Measurements from ENCODE around the gene ZBTB44.
"Not testable (repeated sequence)": the region's sequence is repeated elsewhere in the genome, so short reads cannot be mapped to it uniquely, and the experiment has no call there.

The ZBTB44 gene

GRCh38 chr11:130246270-130246669 is 68.4 kb downstream of the ZBTB44 start:
- FAIRE-seq, result no peak

DNA sequence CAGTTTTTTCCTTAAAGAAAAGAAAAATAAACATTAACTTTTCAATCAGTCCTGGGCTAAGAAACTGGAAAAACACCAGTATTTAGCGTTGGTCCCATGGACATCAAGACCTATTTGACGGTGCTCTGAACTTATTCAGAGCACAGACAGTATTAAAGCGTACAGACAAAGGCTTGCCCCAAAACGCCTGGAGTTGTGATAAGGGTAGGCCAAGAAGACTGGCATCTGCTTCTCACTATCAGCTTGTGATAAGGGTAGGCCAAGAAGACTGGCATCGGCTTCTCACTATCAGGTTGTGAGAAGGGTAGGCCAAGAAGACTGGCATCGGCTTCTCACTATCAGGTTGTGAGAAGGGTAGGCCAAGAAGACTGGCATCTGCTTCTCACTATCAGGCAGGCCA is 69.3 kb downstream of the ZBTB44 start:
- not testable (repeated sequence) for FAIRE-seq

GRCh38 chr11:130244848-130245247 is 69.9 kb downstream of the ZBTB44 start:
- FAIRE-seq, result no peak

DNA sequence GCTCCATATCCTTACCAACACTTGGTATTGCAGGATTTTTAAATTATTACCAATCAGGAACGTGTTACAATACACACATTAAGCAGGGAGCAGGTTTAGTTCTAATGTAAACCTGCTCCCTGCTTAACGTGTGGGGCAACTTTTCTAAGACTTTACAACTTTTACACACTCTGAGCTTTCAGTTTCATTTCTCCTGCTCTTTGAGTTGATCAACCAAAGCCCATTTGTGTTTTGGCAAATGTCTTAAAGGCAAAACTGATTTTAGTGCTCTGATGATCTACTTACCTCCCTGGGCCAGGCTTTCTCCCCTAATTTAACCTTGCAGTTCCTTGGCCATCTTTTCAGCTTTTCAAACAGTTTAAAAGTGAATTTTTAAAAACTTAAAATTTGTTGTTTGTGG is 70.9 kb downstream of the ZBTB44 start:
- no peak for FAIRE-seq

GRCh38 chr11:130241713-130242112 is 73.0 kb downstream of the ZBTB44 start:
- no peak for FAIRE-seq

DNA sequence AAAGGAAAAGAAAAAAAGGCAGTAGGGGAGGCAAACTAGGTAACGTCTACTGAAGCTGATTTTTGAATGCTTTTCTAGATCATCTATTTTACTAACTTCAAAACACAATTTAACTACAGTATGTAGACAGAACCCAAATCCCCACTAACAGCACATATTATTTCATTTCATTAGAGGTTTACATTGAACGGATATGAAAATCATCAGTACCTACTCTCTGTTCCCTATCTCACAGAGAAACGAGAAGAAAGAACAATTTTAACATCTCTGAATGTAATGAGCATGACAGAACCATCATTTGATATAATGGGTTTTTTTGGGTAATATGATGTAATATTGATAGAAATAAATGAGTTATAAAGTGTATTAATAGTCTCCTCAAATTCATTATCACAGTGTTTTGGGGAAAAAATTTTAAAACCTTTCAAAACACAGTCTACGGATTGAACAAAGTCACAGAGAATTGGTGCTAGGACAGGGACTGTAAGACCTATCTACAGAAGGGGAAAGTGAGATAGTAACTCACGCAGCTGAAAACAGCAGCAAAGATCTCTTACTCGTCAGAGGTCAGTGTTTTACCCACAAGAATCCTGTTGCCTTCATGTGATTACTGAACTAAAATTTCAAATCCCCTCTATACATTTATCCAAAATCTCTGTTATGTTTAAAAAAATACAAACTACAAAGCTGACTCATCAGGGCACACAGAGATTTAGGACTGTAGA is 77.3 kb downstream of the ZBTB44 start:
- no peak for FAIRE-seq

DNA sequence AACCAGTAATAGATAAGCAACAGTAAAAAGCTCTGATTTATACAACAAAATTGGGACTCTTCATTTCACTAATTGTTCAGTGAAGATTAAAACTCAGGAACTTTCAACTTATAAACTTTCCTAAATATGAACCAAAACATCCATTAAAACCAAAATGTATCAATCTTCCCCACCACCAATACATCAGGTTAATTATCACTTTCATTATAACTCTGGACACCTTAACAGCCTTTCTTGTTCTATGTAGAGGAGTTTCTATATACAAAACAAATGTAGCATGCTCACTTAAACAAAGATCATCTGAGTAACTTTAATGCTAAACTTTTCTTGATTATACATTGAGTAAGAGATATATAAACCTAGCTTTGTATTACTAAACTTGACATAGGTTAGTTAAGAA is 80.4 kb downstream of the ZBTB44 start:
- no peak for FAIRE-seq

DNA sequence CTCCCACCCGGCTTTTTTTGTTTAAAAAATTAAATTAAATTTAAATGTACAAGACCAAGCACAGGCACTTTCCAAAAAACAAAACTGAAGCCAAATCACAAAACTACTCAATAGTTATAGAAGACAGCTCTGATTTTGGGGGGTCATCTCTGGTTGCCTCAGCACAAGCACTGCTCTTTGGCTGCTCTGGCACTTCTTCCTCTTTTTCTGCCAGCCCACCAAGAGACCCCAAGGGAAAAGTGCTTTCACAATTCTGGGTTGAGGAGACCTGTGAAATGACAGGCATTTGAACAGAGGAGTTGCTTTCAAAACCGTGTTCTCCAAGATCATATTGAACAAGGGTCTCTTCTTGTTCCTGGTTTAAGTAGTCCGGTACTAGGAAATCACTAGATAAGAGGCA is 80.8 kb downstream of the ZBTB44 start:
- not testable (repeated sequence) for FAIRE-seq

DNA sequence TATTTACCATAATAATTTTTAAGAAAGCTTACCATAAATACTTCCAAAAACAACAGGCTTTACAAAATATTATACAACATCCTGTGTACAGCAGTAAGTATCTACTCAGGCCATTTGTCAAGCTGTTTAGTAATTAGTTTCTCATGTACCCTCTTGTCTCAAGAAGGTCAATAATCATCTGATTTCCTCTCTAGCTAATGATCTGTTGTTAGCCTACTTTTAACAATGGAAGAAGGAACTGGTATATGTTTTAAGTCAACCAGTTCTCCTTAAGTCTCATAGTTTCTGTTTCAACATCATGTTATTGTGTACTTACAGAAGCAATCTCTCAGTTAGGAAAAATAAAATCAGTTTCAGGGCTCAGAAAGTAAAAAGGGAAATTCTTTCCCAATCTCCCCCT is 81.2 kb downstream of the ZBTB44 start:
- FAIRE-seq, result not testable (repeated sequence)

DNA sequence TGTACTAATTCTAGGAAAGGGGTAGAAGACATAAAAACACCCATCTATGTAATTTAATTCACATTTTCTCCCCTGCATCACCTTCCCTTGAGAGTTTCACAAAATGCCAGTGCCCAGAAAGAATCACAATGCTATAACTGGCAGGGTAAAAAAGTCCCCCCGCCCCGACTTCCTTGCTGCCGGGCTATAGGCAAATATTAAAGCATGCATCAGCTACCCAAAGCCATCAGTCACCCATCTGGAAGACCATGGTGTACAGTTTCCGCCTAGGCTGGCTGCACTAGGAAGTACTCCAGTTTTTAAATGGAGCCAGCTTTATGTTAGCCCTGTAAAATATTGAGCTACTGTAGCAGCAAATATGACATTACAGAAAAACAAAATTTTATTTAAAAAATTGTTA is 87.3 kb downstream of the ZBTB44 start:
- no peak for FAIRE-seq

DNA sequence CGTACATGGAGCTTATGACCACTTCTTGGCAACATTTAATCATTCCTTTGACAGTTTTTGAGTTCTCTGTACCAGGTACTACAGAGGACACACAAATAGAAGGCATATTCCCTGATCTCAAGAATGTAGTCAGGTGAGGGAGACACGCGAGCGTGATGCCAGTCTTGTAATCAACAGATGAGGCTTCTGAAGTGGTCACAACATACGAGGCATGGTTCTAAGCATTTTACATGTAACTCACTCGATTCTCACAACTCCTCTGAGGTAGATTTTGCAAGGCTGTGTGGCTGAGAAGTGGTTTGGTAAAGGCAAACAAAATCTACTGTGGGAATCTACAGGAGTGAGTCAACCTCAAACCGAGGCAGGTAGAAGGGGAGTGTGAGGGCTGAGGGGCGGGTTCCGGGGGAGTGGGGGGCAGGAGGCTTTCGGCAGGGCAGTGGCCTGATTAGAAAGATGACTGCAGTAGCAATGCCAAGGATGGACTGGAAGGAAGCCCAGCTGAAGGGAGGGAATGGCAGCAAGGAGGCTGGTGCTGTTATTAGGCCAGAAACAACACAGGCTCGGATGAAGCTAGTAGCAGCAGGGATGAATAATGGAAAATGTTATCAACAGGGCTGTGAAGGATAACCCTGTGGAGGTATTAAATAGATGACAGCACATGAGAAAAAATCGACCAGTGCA is 91.3 kb downstream of the ZBTB44 start:
- FAIRE-seq, result no peak

DNA sequence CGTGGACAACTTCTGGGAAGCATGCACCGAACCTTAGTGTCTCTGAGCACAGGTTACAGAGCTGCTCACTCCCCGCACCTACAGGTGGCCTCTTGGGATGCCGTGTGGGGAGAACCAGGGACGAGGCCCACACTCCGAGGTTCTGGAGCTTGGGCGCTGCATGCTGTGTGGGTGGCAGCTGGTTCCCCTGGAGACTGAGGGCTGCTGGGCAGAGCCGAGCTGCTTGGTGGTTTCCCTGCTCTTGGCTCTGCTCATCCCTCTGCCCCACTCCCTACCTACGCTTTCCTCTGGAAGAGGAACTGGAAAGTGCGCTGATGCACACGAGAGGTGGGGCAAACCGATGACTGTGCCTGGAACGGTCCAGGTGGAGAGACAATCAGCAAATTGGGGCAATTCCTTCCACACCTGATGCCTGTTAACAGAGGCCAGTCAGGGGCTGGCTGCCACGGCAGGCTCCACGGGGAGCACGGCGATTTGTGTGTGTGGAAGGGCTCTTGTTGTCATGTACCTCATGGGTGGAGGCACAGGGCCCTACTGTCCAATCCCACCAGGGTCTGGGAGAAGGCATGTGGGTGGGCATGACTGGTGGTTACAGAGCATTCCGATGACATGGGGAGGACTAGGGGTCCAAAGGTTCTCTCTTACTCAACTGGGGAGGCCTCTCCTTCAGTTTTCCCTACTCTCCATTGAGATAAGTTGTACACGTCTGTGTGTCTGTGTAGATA is 94.2 kb downstream of the ZBTB44 start:
- no peak for FAIRE-seq

DNA sequence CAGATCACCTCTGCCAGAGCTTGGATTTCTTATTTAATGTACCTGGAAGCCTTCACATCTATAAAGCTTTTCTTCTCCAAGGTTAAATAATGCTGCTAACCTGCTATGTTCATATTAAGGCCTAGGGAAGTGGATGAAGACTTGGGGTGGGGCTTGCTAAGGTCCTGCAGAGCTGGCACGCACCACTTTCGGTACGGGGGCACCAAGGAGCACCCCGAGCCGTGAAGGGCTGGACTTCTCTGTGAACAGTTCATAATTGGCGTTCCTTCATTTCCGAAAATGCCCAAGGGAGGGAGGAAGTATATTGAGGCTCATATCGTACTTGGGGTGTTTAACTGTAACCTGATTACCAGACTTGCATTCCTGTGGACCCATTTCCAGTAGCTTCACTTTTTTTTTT is 95.6 kb downstream of the ZBTB44 start:
- no peak for FAIRE-seq

DNA sequence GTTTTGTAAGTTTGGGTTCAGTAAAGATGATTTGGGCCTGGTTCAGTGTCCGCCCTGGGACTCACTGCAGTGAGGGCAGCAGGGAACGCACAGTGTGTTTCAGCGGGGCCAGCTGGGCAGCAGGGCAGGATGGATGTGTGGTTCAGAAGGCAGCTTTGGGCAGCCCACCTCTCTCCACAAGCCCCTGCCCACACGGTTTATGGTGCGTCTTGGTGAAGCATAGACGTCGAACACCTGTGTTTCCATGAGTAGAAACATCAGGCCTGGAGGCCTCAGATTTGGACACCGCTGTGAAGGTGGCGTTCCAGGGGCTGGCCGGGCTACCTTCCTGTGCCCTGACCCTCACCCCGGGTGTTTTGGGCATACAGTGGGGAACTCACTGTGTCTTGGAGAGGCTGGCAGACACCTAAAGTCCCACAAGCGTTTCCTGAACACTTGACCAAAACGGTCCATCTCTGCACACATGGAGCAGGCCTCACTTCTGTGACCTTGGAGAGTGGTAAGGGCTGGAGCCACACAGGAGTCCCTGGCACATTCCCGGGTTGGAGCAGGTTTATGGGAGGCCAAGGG is 96.1 kb downstream of the ZBTB44 start:
- FAIRE-seq, result no peak

DNA sequence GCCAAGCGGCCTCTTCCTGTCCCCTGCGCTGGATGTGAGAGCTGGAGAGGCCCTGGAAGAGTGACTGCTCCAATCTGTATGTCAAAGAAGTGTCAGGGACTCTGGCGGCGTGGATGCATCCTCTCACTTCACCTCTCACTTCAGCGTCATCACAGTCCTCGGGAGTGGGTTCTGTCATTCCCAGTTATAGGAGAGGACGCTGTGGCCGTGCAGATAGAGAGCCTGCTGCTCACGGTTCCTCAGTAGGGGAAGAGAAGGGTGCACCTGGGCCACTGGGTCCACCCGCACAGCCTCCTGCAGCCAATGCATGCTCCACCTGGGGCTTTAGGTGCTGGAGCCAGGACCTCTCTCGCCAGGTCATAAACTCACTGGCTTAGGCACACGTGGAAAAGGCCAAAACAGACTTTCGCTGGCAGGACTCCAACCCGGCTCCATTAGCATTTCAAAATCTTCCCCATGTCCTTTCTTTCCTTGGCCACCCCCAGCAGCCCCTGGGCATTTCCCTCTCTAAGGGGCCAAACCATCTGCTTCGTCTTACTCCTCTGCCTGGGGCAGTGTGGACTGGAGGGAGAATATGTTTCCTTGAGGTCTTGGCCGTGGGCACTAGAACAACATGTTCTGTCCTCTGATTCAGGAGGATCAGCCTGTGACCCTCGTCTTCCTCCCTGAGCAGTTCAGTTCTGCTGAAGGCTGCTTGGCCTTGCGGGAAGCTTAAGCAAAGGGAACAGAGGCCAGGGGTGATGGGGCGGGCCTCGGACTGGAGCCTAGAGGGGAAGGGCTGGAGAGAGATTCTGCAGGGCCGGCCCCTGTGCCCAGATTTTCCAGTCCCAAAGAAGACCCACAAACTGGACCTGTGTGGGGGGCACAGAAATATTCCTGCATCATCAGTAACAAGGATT is 97.3 kb downstream of the ZBTB44 start:
- FAIRE-seq, result no peak

DNA sequence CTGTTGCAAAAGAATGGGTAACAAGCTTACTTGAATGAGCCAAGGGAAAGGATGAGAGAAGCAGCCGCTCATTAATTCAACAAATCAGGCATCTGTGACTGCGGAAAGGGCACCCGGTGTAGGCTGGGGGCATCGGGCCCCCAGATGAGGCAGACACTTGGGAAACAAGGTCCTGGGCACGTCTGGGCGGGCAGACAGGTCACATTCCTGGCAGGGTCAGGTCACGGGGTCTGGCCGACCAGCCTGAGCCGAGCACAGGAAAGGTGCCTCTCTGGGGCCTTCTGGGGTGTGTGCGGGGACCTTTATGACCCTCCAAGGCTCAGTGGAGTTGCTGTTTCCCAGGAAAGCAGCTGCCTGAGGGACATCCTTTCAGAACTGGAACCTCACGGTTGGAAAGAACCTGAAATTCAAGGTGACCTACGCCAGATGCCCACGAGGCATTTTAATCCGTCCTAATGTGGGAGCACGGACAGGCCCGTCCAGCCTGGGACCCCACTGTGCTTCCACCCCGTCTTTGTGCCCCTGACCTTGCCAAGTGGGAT is 98.1 kb downstream of the ZBTB44 start:
- no peak for FAIRE-seq

- FAIRE-seq, result no peak
These were observed 98.5 kb downstream of the ZBTB44 start for GRCh38 chr11:130216221-130216550.

DNA sequence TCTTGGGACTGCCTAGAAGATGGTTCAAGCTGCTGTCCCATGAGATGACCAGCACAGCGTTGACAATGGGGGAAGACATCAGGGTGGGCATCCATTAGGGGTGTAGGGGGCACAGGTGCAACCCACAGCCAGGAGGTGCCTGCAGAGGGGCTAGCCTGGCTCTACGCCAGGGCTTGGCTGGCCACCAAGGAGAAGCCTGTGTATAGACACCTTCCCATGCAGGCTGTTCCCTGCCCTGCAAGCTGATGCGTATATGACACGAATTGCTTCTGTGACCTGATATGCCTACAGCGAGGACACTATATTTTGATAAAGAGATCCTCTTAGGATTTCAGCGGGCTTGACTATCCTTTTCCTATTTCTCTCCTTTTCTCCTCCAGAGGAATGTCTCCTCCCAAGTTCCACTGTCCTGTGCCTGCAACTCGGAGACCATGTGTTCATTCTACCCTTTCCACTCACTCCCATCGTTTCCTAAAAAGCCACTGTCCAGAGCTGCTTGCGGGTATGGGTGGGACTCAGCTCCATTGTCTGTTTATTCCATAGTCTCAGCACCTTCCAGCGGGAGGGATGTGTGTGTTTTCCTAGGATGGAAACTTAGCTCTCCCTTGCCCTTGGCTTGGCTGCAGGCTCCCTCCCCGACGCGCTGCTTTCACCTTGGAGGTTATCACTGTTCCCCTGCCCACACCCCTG is 99.0 kb downstream of the ZBTB44 start:
- no peak for FAIRE-seq

DNA sequence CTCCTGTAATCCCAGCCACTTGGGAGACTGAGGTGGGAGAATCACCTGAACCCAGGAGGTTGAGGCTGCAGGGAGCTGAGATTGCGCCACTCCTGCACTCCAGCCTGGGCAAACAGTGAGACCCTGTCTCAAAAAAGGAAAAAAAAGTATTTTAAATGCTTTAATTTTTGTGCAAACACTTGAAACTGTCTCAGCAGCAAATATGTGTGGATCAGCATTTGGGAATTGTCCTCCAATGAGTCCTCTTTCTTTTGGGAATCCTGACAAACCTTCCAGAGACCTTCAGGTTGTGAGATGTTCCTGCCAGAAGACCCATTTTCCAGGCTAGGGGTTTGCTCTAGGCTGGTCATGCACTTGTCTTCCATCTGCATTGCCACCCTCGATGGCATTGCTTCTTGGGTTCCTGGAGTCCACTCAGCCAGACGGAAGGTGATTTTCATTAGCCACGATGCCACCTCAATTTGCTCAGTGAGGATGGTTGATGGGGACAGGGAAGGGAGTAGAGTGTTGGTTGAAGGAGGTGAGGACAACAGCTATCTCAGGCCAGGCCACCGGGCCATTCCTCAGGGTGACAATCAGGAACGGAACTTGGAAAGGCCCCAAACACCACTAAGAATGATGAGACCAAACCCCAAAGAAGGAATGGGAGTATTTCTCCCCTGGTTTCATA is 99.7 kb downstream of the ZBTB44 start:
- no peak for FAIRE-seq

DNA sequence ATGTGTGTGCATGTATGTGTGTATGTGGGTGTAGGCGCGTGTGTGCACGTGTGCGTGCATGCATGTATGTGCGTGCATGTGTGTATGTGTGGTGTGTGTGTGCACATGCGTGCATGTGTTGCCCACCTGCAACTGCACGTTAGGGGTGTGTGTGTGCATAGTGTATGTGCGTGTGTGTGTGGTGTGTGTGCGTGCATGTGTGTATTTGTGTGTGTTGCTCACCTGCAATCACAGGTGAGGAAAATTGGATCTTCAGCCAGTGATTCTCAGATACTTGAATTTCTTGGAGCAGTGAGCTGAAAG is 100.8 kb downstream of the ZBTB44 start:
- FAIRE-seq, result no peak
